ENCODE results near the gene AGAP1. TPM values are rescaled to one million over a fixed set of nuclear protein-coding genes. Genes with fewer than 3 reads are reported as not detected.

AGAP1 gene
- total and polyA plus RNA-seq, 2 donors (not counting 3 experiments of a cell fraction or from before 2014, with no cell fraction given), result 10.2 to 20.9 TPM

- no TSS peak for BruUV-seq (replicated peaks)
- H3K79me2 ChIP-seq (ENCODE audit: control insufficient read depth, insufficient read depth, low read length), result no peaks in the 10 kb centered on the region
- no peaks in the 10 kb centered on the region for H3K36me3 ChIP-seq (ENCODE audit: control insufficient read depth in 2 of 2, extremely low read depth in 1 of 2, insufficient read depth in 2 of 2, low read length in 2 of 2)
- no peaks in the 10 kb centered on the region for H4K20me1 ChIP-seq (replicated peaks; ENCODE audit: control insufficient read depth, extremely low read depth, insufficient read depth, low read length)
- no peaks in the 10 kb centered on the region for H3K4me1 ChIP-seq (ENCODE audit: control insufficient read depth, extremely low read depth, insufficient read depth, low read length)
- DNase-seq (ENCODE audit: low read depth, low spot score), result no peak
- H3K9me3 ChIP-seq (replicated peaks; ENCODE audit: control insufficient read depth, insufficient read depth, low read length), result no peaks in the 10 kb centered on the region
- FAIRE-seq, result no peak
- intact Hi-C loops (cut with micrococcal nuclease) (no loop called here), dilution Hi-C loops (cut with MboI; ENCODE audit: extremely low pct_ligation_motif_present, low sequenced_read_pairs) (no loop called here)
- no peak overlapping the region for H3K4me2 ChIP-seq (ENCODE audit: insufficient read depth, low read length)
- no peak overlapping the region for H3K9ac ChIP-seq (replicated peaks; ENCODE audit: extremely low read depth, insufficient read depth, low read length)
- H3K27ac ChIP-seq (ENCODE audit: insufficient read depth, low read depth, low read length), result no peak overlapping the region
- no peaks in the 10 kb centered on the region for H3K27me3 ChIP-seq (ENCODE audit: control insufficient read depth in 2 of 2, insufficient read depth in 2 of 2, low read length in 2 of 2)
- POLR2A ChIA-PET, result no interaction called here
- TF ChIP-seq FOS (IDR thresholded peaks at IDR 0.05; ENCODE audit: borderline replicate concordance, insufficient read depth, low read length) (no peak), POLR2A (IDR thresholded peaks at IDR 0.05; ENCODE audit: low read depth, low read length) (no peak), EZH2 (IDR thresholded peaks at IDR 0.05; ENCODE audit: borderline replicate concordance, low read depth, low read length, severe bottlenecking) (no peak)
- CTCF ChIA-PET, result no interaction called here
- no peak overlapping the region for H2AFZ ChIP-seq (ENCODE audit: low read depth, low read length)
- no peak overlapping the region for H3K4me3 ChIP-seq (replicated peaks in 1 of 3; ENCODE audit: insufficient read depth in 1 of 3, low read depth in 1 of 3, low read length in 3 of 3)
- H3K9me1 ChIP-seq (replicated peaks; ENCODE audit: control insufficient read depth, extremely low read depth, insufficient read depth, low read length), result no peaks in the 10 kb centered on the region
Measured at GRCh38 chr2:236008006-236008405, 514.2 kb downstream of the AGAP1 start.

- BruUV-seq (replicated peaks), result no TSS peak
- no peaks in the 10 kb centered on the region for H3K36me3 ChIP-seq (ENCODE audit: control insufficient read depth in 2 of 2, extremely low read depth in 1 of 2, insufficient read depth in 2 of 2, low read length in 2 of 2)
Measured at GRCh38 chr2:236008857-236009256, 515.0 kb downstream of the AGAP1 start.

More at GRCh38 chr2:236008857-236009256, 515.0 kb downstream of the AGAP1 start:
- TF ChIP-seq FOS (IDR thresholded peaks at IDR 0.05; ENCODE audit: borderline replicate concordance, insufficient read depth, low read length) (no peak), GATA2 (IDR thresholded peaks at IDR 0.05; ENCODE audit: insufficient read depth, insufficient read length, low read depth, low read length) (no peak), POLR2A (IDR thresholded peaks at IDR 0.05; ENCODE audit: low read depth, low read length) (no peak), MYC (IDR thresholded peaks at IDR 0.05; ENCODE audit: low read depth, low read length) (no peak), MAX (IDR thresholded peaks at IDR 0.05; ENCODE audit: insufficient read depth, insufficient read length) (no peak), CTCF (IDR thresholded peaks at IDR 0.05; ENCODE audit: extremely low read depth in 1 of 2, insufficient read depth in 1 of 2, low read depth in 1 of 2, low read length in 2 of 2) (no peak), EZH2 (IDR thresholded peaks at IDR 0.05; ENCODE audit: borderline replicate concordance, low read depth, low read length, severe bottlenecking) (no peak), JUN (IDR thresholded peaks at IDR 0.05; ENCODE audit: borderline replicate concordance, insufficient read depth, insufficient read length, low read depth) (no peak)
- DNase-seq (ENCODE audit: low read depth, low spot score) (no peak), FAIRE-seq (no peak)
- CTCF ChIA-PET, result no interaction called here
- H3K9me3 ChIP-seq (replicated peaks; ENCODE audit: control insufficient read depth, insufficient read depth, low read length), result no peaks in the 10 kb centered on the region
- H3K9me1 ChIP-seq (replicated peaks; ENCODE audit: control insufficient read depth, extremely low read depth, insufficient read depth, low read length), result no peaks in the 10 kb centered on the region
- POLR2A ChIA-PET, result no interaction called here
- H3K4me1 ChIP-seq (ENCODE audit: control insufficient read depth, extremely low read depth, insufficient read depth, low read length), result no peaks in the 10 kb centered on the region
- no peak overlapping the region for H2AFZ ChIP-seq (ENCODE audit: low read depth, low read length)
- no peaks in the 10 kb centered on the region for H3K79me2 ChIP-seq (ENCODE audit: control insufficient read depth, insufficient read depth, low read length)
- H3K27ac ChIP-seq (ENCODE audit: insufficient read depth, low read depth, low read length), result no peak overlapping the region
- no peak overlapping the region for H3K4me2 ChIP-seq (ENCODE audit: insufficient read depth, low read length)
- intact Hi-C loops (cut with micrococcal nuclease) (no loop called here), dilution Hi-C loops (cut with MboI; ENCODE audit: extremely low pct_ligation_motif_present, low sequenced_read_pairs) (no loop called here)
- H3K4me3 ChIP-seq (replicated peaks in 1 of 3; ENCODE audit: insufficient read depth in 1 of 3, low read depth in 1 of 3, low read length in 3 of 3), result no peak overlapping the region
- no peak overlapping the region for H3K9ac ChIP-seq (replicated peaks; ENCODE audit: extremely low read depth, insufficient read depth, low read length)
- H3K27me3 ChIP-seq (ENCODE audit: control insufficient read depth in 2 of 2, insufficient read depth in 2 of 2, low read length in 2 of 2), result no peaks in the 10 kb centered on the region
- H4K20me1 ChIP-seq (replicated peaks; ENCODE audit: control insufficient read depth, extremely low read depth, insufficient read depth, low read length), result no peaks in the 10 kb centered on the region

Measured in endothelial cell of umbilical vein (primary cell).